Esophagus squamous epithelium (tissue), 4 donors: ENCODE results near the gene TIMM22.

Experiments
- CTCF ChIP-seq, 6 experiments: fragments of 450-650 bp in 4 of 6; fragments of 200-600 bp in 2 of 6; sonication (generic) in 2 of 6; IDR thresholded peaks; one replicate each; pipeline ENCODE4 v1.5.1; 2016 to 2019; ENCODE audit warnings: antibody characterized with exemption in 6 of 6, mild to moderate bottlenecking in 4 of 6, moderate library complexity in 4 of 6
- POLR2A ChIP-seq, 4 donors: fragments of 450-650 bp; IDR thresholded peaks; one replicate each; pipeline ENCODE4 v1.6.1; 2017; ENCODE audit warnings: antibody characterized with exemption in 4 of 4, mild to moderate bottlenecking in 4 of 4, moderate library complexity in 3 of 4

- TF ChIP-seq POLR2A (IDR thresholded peaks at IDR 0.05) = no peak
- no peak for TF ChIP-seq CTCF (IDR thresholded peaks at IDR 0.05)
These were observed 46.8 kb downstream of the TIMM22 start for GRCh38 chr17:1043601-1044251.
